ENCODE measurements around the gene ZDHHC22.

ZDHHC22 gene

GRCh38 chr14:77157740-77158139 is 16.1 kb upstream of the ZDHHC22 start:
- no peak for DNase-seq (ENCODE audit: low read depth in 2 of 2)

- DNase-seq (ENCODE audit: low read depth in 2 of 2), result no peak
Observed at GRCh38 chr14:77155083-77155482, 13.5 kb upstream of the ZDHHC22 start.

GRCh38 chr14:77154421-77154820 is 12.8 kb upstream of the ZDHHC22 start:
- no peak for DNase-seq (ENCODE audit: low read depth in 2 of 2)

GRCh38 chr14:77153802-77154201 is 12.2 kb upstream of the ZDHHC22 start:
- DNase-seq (ENCODE audit: low read depth in 2 of 2), result no peak

- DNase-seq (ENCODE audit: low read depth in 2 of 2), result peak in 1 of 2 experiments; percentile 5
Observed at GRCh38 chr14:77151918-77152588, 10.5 kb upstream of the ZDHHC22 start.

- no peak for DNase-seq (ENCODE audit: low read depth in 2 of 2)
Observed at GRCh38 chr14:77151245-77151644, 9.7 kb upstream of the ZDHHC22 start.

- no peak for DNase-seq (ENCODE audit: low read depth in 2 of 2)
Observed at GRCh38 chr14:77148510-77149231, 7.1 kb upstream of the ZDHHC22 start.

GRCh38 chr14:77145975-77146740 is 4.6 kb upstream of the ZDHHC22 start:
- no peak for DNase-seq (ENCODE audit: low read depth in 2 of 2)

DNA sequence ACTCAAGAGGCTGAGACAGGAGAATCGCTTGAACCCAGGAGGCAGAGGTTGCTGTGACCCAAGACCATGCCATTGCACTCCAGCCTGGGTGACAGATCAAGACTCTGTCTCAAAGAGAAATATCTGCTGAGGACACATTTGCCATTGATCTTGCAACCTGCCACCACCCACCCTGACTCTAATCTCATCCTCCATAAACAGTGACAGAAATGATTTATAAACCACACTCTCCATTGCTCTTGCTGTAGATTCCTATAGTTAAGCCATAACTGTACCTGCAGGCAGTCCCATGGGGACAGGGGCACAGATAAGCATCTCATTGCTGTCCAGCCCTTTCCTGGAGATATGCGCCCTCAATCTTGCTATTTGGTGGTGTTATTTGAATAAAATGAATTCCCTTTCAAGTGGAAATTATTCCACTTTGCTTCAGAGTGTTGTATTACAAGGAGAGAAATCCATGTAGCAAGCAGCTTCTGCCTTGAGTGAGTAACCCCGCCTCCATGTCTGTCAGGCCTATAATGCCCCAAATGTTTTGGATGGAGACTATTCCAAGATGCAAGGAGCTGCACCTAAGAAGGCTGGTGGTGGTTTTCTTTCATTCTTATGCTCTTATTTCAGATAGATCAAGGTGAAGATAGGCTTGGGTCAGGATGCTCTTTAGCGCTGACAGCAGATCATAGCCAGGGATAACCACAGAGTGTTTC is 3.0 kb upstream of the ZDHHC22 start:
- DNase-seq (ENCODE audit: low read depth in 2 of 2), result no peak

GRCh38 chr14:77143071-77143470 is 1.5 kb upstream of the ZDHHC22 start:
- DNase-seq (ENCODE audit: low read depth in 2 of 2), result no peak

DNA sequence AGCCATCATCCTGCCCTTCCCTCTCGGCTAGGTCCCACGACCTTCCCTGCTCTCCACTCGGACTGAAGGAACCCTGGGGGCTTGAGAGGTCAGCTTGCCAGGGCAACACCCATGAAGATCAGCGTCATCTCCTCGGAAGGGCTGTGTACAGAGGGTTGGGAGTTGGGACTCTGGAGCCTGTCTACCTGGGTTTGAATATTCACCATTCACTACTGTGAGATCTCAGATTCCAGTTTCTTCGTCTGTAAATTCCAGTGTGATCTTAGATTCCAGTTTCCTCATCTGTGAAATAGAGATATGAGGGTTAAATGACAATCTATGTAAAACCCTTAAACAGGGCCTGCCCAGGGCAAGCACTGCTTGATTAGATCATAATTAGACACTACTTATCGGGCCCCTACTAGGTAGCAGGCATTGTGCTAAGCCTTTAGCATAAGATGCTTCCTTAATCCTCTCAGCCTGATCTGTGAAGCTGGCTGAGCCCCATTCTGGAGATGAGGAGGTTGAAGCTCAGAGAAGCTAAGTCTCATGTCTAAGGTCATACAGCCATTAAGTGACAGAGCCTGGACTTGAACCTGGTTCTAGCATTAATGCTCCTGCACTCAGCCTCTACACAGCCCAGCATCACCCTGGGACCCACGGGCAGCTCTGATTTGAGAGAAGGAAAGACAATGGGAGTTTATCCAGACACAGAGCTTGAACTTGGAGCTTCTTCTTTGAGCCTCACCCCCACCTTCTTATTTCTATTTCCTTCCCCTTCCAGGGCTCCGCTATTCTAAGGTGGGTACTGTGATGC is 612 bp upstream of the ZDHHC22 start:
- no peak for DNase-seq (ENCODE audit: low read depth in 2 of 2)

- no peak for DNase-seq (ENCODE audit: low read depth in 2 of 2)
Observed at GRCh38 chr14:77140359-77141213, 1.0 kb downstream of the ZDHHC22 start.

GRCh38 chr14:77139540-77140358 is 1.8 kb downstream of the ZDHHC22 start:
- DNase-seq (ENCODE audit: low read depth in 2 of 2), result no peak

DNA sequence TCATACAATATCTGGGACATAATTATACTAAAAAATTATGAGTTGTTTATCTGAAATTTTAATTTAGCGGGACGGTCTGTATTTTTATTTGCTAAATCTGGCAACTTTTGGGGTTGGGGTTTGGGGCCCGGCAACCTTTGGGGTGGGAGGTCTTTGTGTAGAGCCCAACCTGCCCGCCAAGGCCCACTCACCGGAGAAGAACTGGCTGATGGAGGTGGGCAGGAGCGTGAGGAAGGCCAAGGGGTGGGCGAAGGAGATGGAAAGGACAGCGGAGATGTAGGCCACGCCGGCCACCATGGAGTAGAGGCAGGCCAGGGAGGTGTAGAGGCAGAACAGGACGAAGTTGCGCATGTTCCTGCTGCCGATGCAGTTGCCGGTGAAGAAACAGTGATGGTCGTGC is 2.6 kb downstream of the ZDHHC22 start:
- DNase-seq (ENCODE audit: low read depth in 2 of 2), result no peak

- DNase-seq (ENCODE audit: low read depth in 2 of 2), result peak; percentile 11 to 13
Observed at GRCh38 chr14:77133720-77134338, 7.8 kb downstream of the ZDHHC22 start.

DNA sequence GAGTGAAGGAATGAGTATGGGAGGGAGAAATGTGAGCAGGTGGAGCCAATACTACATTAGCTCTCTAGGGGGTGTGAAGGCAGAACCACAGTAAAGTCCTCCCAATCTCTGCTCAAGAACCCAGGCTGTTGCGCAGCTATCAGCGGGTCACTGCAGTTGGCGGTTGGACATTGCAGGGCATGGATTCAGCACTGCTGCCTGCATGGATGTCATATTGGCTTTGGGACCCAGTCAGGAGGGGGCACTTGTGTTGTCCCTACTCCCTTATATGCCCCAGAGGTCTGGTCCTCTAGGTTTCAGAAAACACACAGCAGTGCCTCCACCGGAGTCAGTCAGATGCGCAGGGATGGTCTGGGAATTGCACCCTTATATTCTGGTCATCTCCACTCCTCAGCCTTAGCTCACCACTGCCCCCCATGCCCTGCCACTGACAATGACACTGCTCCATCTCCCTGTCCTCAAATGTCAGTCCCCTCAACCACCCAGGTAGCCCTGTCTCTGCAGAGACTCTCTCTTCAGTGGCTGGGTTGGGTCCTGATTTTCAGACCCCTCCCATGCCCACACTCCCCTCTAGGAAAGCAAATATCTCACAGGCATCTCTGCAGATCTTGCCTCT is 9.6 kb downstream of the ZDHHC22 start:
- DNase-seq (ENCODE audit: low read depth in 2 of 2), result no peak

DNA sequence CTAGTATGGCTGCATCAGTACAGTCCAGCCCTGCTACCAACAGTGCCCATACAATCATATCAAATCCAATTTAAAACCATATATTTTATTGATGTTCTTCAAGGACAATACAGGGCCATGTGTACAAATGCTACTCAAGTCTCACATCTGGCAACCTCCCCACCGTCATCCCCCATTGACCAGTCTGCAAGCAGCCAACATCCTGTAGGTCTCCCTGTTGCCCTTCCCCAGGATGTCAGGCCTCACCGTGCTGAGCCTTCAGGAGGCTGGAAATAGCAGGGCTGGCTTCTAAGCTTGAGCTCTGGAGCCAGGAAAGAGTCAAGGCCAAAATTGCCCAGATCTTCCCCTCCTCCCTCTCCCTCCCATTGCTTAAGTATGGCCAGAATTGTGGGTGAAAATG is 10.4 kb downstream of the ZDHHC22 start:
- no peak for DNase-seq (ENCODE audit: low read depth in 2 of 2)

GRCh38 chr14:77130386-77130785 is 11.2 kb downstream of the ZDHHC22 start:
- DNase-seq (ENCODE audit: low read depth in 2 of 2), result no peak
